T1000 (cell line): ENCODE measurements around the gene OGG1.
"Not testable (repeated sequence)": the region's sequence is repeated elsewhere in the genome, so short reads cannot be mapped to it uniquely, and the experiment has no call there.

ENCODE experiments used
- DNase-seq: peaks from one replicate; lab custom pipeline; 2025; ENCODE audit warnings: mixed read lengths; lab: John Stamatoyannopoulos, UW

Gene OGG1

DNA sequence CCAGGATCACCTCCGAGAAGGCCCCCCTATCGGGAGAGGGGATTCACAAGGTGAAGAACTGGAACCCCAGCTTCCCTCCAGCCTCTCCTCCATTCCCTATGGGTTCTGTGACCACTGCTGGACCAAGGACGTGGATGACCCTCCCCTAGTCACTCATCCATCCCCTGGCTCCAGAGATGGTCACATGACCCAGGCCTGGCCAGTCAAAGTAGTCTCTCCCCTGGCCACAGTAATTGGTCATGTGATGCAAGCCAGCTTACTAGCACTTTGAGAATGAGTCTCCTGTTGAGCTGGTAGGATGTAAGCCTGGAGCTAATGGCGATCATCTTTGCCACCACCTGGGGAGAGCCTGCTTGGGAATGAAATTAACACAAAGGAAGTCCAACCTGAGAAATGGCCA lies 16.1 kb downstream of the OGG1 start:
- no peak for DNase-seq

DNA sequence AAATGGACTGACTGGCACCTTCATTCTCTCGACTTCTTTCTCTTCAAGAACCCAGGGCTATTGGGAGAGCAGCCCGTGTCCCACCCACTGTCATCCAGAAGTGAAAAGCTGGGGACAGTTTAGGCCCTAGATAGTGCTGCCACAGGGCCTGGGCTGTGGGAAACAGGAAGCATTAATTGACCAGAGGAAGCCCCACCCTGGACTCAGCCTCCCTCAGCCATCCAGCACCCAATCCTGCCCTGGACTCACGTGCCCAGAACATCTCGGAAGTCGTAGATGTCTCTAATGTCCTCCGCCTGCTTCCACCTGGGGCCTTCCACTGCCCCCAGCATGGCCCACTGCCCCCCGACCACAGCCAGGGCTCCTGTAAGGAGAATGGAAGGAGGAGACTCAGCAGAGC lies 17.7 kb downstream of the OGG1 start:
- no peak for DNase-seq

DNA sequence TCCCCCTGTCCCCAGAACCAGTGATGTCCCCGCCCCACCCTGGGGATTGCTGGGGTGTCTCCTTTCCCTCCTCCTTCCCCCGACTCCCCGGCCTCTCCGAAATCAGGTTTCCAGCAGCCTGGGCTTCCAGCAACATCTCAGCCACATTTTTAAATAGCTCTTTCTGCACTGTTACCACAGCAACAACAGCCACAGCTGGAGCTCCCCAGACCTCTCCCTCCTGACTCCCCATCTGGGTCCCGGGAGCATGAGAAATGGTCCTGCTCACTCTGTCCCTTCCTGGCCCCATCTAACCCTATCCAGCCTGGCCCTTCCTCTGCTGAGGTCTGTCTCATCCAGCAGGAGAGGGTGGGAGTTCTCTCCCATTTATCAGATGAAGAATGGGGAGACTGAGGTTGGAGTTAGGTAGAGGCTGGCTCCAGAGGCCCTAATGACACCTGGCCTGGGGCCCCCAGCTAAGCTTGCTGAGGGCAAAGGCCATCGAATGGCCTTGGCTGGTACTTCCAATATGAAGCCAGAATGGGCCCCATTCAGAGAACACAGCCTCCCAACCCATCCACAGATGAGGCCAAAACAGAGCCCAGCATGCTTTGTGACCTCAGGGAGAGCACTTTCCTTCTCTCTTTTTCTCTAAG lies 18.5 kb downstream of the OGG1 start:
- DNase-seq = no peak

DNA sequence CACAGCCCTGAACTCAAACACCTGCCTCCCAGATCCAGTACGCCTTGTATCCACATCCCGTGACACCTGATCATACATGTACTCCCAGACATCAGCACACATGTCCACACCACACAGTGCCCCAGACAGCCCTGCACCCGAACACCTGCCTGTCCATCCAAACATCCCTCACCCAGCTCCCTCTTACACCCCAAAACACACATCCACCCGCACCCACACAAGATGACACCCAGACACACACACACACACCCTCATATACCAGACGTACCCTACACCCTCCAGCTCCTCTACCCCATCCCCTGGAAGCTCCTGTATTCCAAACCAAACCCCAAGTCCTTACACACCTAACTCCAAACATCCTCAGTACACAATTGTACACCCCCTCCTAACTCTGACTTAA lies 19.3 kb downstream of the OGG1 start:
- DNase-seq = no peak

DNA sequence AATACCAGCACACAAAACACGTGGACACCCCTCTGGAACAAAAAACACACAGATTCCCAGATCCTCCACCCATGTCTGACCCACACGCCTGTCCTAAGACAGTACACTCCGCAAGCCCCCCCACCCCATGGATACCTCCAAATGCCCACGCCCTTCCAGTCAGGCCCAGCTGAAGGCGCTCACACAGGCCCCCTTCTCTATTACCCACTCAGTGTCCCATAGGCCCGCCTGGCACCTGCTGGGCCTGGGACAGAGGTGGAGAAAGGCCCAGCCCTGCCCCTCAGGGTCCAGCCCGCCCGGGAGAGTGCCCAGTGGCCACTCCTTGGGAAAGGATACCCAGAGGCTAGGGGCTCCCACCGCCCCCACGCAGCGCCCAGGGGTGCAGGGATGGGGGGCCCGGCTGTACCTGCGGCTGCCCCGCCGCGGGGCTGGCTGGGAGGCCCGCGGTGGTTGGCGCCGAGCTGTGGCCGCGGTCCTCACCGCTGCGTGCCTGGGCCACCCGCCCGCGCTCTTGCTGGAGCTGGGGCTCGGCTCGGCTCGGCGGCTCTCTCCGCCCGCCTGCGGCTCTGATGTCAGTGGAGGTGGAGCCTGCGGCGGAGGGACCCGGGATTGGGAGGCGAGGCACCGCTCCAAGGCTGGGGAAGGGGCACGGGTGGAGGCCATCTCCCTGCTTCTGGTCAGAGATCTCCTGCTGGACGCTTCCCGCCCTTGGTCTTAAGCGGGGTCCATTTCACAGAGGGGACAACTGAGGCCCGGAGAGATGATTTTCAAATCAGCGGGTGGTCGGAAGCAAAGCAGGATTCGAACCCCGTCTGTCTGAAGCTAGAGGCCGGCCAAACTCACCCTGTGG lies 19.9 kb downstream of the OGG1 start, which contains the start of gene CAMK1:
Gene CAMK1, minus strand, starts transcription at position 522 of the 850 bp plus-strand sequence. CDS start 2,198 bp downstream, outside the sequence.
- peak; percentile 65 for DNase-seq

DNA sequence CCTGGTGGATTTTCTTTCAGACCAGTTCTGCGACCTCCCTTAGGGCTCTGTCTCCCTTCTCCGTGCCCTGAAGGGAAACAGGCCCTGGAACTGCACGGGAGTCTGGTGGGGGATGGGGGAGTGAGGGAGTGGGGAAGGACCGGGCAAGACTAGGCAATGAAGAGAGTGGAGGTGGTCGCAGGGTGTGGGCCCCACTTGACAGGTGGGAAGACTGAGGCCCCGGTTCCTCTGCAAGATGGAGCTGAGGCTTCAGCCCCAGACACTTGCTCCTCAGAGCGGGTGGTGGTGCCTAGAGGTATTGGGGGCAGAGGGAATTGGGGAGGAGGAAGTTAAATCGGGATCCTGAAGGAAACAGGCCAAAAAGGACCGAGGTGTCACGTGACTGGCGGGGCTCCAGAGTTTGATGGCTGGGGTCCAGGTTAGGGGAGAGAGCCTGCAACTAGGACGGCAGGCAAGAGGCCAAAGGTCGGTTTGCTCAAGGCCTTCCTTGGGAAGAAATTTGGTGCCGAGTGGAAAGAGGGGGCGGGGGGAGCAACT lies 20.6 kb downstream of the OGG1 start:
- no peak for DNase-seq

DNA sequence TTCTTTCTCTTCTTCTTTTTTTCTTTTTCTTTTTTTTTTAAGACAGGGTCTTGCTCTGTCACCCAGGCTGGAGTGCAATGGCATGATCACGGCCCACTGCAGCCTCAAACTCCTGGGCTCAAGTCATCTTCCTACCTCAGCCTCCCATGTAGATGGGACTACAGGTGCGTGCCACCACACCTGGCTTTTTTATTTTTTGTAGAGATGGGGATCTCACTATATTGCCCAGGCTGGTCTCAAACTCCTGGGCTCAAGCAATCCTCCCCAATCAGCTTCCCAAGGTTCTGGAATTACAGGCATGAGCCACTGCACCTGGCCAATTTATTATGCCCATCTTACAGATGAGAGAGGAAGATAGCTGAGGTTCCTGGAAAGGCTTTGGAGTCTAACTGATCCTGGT lies 21.3 kb downstream of the OGG1 start:
- DNase-seq = not testable (repeated sequence)

DNA sequence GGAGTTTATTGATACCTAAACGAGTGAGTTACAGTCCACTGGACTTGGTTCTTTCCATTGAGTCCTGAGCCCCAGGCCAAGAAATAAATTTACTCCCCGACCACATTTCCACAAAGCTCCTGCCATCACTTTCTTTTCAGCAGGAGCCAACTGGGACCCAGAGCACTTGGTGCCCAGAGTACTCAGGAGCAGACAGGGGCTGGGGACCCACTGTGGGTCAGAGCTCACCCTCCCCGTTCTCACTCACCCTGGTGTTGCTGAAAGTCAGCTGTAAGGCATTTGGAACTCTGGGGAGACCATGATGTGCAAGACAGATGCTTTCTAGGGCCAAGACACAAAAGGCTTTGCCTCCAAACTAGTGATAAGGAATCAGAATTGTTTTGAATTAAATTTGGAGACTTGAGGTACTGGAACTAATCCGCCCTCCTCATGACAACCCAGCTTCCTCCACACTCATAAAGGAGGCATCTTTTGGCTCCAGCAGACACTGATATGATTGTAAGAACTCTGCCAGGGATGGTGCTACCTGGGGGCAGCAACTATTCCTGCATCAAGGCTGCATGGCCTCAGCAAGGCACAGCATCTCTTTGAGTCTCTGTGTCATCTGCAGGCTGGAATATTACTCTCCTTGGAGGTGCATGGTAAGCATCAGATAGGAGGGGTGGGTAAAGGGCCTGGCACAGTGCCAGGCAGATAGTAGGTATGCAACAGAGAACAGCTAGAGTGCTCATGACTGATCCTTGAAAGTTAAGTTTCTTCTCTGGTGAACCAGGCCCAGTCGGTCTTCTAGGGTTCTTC lies 27.3 kb downstream of the OGG1 start:
- DNase-seq = no peak

DNA sequence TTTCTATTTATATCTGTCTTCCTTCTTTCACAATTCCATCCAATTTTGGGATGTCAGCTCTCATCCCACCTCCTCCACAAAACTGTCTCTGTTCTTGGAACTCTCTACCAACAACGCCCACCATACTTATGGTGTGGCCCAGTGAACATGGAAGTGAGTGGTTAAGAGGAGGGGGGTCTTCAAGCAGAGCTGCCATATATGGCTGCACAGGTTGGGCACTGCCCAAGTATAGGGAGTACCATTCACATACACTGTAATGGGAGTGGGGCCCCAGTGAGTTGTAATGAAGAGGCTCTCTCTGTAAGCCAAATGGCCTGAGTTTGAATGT lies 27.9 kb downstream of the OGG1 start:
- DNase-seq = no peak

DNA sequence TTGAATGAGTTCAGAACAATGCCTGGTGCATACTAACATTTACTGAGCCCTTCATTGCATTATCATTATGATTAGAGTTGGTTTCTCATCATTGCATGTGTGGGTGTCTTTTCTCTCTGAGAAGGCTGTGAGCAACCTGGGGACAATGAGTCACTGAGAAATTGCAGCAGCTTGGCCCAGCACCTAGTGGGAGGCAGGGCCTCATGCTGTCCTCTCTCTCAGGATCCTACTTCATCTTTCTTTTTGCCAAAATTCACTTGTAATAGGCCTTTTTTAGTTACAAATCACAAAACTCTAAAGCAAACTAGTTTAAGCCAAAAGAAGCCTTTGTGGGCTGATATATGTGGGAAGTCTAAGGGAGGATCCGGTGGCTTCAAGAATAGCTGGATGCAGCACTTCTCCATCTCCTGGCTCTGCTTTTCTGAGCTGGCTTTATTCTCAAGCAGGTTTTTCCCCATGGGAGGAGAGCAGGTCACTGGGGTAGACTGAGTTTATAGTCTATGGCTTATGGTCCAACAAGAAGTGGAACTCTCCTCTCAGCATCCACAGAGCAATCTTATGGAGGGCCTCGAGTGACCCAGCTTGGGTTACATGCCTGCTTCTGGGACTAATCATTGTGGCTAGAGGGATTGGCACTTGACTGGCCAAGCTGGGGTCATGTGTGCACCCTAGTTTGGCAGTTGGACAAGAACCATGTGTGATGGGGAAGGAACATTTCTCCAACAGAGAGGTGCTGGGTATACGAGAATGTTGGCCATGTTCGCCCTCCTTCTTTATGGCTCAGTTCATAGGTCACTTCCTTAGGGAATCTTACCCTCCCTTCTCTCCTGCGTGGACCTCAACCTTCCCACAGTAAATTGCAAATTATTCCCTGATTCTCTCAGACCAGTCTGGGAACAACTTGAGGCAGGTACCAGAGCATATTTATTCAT lies 28.7 kb downstream of the OGG1 start:
- DNase-seq = no peak

DNA sequence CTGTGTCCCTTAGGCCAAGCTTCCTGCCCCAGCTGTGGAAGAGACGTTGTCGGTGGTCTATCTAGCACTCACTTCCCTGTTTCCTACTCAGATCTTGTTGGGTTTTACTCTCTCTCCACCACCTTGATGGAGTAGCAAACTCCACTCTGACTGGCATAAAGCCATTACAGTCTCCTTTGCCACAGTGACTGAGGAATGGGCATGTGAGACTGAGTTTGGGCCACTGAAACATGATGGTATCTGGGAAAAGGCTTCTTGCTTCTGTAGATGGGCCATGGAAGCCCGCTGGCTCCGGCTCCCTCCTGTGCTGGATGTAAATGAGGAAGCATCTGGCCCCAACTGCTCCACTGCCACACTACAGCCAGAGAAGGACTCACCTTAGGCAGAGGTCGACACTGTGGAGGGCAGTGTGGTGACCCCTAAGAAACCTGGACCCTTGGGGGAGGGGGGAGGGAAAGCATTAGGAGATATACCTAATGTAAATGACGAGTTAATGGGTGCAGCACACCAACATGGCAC lies 29.4 kb downstream of the OGG1 start:
- DNase-seq = no peak

DNA sequence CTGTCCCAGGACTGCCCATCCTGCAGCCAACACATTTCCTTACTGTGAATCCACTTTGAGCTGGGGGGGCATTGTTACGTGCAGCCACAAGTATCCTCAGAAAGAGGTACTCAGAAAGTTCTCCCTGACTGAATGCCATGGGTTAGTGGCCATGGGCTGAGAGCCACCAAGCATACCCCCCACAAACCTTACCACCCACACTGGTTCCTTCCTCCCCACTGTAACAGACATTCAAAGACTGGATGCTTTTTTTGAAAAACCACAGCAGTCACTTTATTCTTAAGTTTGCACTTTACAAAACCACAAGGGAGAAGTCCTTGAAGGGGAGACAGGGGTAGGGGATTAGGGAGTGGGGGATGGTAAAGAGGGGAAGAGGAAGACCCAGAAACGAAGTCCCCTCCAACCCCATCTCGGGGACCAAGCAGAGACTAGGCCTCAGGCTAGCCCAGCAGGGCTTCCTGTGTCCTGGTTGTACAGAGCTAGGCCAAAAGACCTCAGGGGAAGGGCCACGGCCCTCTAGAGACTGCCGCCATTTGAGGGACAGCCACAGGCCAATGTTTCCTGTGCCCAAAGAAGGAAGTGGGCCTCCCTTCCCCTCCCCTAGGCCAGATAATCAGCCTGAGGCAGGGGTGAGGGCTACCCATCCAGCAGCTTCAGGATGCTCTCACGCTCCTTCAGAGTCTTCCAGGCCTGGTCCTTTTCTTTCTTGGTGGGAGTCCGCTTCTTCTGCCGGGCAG lies 30.1 kb downstream of the OGG1 start:
- DNase-seq = no peak

DNA sequence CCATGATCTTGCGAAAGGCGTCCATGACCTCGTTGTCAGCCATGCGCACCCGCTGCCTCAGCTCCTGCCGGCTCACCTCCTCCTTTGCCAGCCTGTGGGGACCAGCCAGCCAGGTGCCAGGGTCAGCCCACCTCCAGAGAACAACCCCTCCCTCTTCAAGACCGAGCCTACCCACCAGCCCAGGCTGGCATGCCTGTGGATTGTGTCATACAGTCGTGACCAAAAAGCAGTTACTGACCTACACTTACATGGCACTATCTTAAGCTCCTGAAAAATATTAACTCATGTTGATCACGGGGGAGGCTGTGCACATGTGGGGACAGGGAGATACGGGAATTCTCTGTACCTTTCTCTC lies 30.7 kb downstream of the OGG1 start:
- no peak for DNase-seq

DNA sequence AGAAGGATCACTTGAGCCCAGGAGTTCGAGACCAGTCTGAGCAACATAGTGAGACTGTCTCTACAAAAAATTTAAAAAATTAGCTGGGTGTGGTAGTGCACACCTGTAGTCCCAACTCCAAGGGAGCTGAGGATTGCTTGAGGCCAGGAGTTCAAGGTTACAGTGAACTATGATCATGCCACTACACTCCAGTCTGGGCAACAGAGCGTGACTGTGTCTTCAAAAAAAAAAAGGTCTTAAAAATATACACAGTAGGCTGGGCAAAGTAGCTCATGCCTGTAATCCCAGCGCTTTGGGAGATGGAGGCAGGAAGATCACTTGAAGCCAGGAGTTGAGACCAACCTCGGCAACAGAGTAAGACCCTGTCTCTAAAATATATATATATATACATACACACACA lies 31.2 kb downstream of the OGG1 start:
- DNase-seq = no peak

DNA sequence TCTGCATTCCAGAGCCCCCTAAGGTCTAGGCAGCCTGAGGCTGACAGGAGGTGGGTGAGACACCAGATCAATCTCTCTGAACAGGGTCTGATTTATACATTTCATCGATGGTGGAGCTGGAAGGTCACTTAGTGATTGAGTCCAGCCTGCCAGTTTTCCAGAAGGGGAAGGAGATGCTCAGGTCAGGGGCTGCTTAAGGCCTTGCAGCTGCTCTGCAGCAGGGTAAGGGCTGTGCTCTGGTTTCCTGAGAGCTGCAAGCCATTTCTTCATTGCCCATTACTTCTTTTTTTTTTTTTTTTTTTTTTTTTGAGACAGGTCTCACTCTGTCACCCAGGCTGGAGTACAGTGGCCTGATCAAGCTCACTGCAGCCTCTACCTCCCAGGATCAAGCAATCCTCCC lies 31.8 kb downstream of the OGG1 start:
- DNase-seq = no peak

DNA sequence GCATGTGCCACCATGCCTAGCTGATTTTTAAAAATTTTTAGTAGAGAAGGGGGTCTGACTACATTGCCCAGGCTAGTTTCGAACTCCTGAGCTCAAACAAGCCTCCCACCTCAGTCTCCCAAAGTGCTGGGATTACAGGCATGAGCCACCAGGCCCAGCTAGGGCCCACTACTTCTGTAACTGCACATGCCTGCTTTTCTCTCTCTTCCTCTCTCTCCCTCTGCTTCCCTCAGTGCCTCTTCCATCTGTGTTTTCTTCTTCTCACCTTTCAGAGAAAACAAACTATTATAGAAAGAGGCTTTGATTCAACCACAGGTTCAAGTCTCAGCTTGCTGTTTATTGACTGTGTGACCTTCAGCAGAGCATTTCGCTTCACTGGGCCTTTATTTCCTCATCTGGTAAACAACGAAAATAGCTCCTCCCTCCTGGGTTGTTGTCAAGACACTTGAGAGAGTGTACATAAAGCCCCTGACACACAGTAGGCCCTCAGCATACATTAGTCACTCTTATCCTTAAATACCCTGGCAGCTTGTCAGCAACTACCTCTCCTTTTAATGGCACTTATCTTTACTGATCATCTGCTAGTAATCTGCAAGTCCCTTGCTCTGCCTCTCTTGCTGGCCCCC lies 32.3 kb downstream of the OGG1 start:
- DNase-seq = no peak

DNA sequence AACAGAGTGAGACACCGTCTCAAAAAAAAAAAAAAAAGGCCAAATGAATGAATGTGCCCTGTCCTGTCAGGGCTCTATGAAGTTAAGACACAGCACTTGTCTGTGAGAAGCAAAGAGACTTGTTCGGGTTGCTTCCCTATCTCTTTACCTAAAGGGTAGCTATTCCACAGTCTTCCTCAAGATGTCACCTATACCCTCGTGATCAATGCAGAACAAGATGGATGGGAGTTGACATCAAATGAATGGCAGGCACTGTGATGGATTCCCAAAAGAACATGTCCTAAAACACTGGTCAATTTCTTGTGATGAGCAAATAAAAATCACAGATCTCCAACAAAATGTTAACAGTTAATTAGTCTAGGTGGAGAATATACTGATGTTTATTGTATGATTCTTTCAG lies 33.0 kb downstream of the OGG1 start:
- DNase-seq = no peak

DNA sequence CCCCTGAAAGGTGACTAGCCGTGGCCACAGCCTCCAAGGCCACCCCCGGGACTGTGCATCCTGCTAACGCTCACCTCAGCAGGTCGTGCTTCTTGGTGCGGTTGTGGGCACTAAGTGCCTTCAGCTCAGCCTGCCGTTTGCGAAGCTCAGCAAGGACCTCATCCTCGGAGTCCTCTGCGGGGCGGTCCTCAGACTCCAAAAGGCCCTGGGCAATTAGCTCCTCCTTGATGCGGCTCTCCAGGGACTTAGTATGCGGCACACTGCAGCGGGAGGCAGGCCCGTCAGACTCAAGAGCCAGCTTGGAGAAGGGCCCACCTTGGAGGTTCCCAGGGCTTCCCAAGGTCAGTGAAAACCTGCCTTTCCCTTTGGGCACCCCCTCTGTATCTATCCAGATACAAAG lies 34.2 kb downstream of the OGG1 start:
- DNase-seq = no peak

DNA sequence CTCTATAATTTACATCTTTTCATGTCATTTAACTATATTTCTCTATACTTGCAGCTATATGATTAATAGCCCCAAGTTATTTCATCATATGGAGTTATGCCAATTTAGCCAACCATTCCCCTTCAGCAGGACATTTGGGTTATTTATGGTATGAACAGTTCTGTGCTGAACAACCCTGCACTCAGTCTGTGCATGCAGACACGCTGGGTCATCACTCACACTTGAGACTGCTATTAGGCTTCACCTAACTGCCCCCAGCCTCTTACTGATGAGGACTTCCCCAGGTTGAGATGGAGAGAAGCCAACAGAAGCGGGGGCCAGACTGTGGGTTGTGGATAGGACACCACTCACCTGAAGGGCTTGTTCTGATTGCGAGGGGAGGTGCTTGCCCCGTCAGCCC lies 35.2 kb downstream of the OGG1 start:
- no peak for DNase-seq

DNA sequence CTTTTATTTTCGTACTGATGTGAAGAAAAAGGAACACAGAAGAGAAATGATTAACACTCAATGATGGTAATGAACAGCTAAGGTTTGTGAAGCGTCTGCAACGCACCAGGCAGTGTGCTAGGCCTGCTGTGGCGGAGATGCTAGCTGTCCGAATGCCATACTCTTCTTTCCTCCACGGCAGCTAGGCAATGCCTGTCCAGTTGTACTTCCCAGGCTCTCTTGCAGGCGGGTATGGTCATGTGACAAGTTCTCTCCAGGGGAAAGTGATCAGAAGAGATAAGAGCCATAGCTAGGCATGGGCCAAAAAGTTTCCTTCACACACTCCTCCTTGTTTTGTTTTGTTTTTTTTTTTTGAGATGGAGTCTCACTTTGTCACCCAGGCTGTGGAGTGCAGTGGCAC lies 35.9 kb downstream of the OGG1 start:
- DNase-seq = no peak
